ENCODE measurements around the gene PLRG1. TPM values are rescaled to one million over a fixed set of nuclear protein-coding genes. Genes with fewer than 3 reads are reported as not detected.

Gene PLRG1
- total RNA-seq, 1 donor from 2014 or later = 92.7 TPM

- Histone ChIP-seq H2AFZ (replicated peaks) (peak within 1 kb of the TSS; percentile 87), H3K36me3 (no peaks in the 10 kb centered on the region), H3K4me3 (no peak within 1 kb of the TSS), H3F3A (ENCODE audit: low read depth) (no peaks in the 10 kb centered on the region), H3K9me3 (ENCODE audit: low read depth) (no peaks in the 10 kb centered on the region), H4K20me1 (ENCODE audit: low read depth) (no peaks in the 10 kb centered on the region), H3K4me1 (peaks cover 15% of the 10 kb centered on the region), H3K79me2 (ENCODE audit: low read depth) (no peaks in the 10 kb centered on the region), H3K27ac (no peak within 1 kb of the TSS), H3K27me3 (no peaks in the 10 kb centered on the region), H3K9ac (no peak within 1 kb of the TSS), H3K4me2 (peak within 1 kb of the TSS; percentile 24)
- H3K9me3 Mint-ChIP-seq = no peaks in the 10 kb centered on the region
- TF ChIP-seq EZH2phosphoT487 (IDR thresholded peaks at IDR 0.05) (no peak), CTCF (IDR thresholded peaks at IDR 0.05) (no peak), EZH2 (IDR thresholded peaks at IDR 0.05) (no peak)
- peak; percentile 50 for DNase-seq (ENCODE audit: low spot score)
- no peaks in the 10 kb centered on the region for H3K36me3 Mint-ChIP-seq
- no peaks in the 10 kb centered on the region for H3K27me3 Mint-ChIP-seq (ENCODE audit: insufficient read depth, low read depth)
- no peak within 1 kb of the TSS for H3K27ac Mint-ChIP-seq
- H3K4me3 Mint-ChIP-seq = no peak within 1 kb of the TSS
- no peaks in the 10 kb centered on the region for H3K4me1 Mint-ChIP-seq
Measured at GRCh38 chr4:154590329-154591006, 40.3 kb upstream of the PLRG1 start, which contains the start of gene FGA. Gene FGA, minus strand, starts transcription at chr4:154590742. Its CDS starts 55 bp downstream, at chr4:154590687.

GRCh38 chr4:154589296-154590197 lies 39.3 kb upstream of the PLRG1 start:
- Mint-ChIP-seq H3K36me3 (no peaks in the 10 kb centered on the region), H3K4me1 (no peaks in the 10 kb centered on the region), H3K27ac (no peak overlapping the region), H3K4me3 (no peak overlapping the region), H3K9me3 (no peaks in the 10 kb centered on the region), H3K27me3 (ENCODE audit: insufficient read depth, low read depth) (no peaks in the 10 kb centered on the region)
- no peak overlapping the region for H3K4me2 ChIP-seq
- no peaks in the 10 kb centered on the region for H4K20me1 ChIP-seq (ENCODE audit: low read depth)
- H3K9me3 ChIP-seq (ENCODE audit: low read depth) = no peaks in the 10 kb centered on the region
- no peak overlapping the region for H3K4me3 ChIP-seq
- no peak for TF ChIP-seq EZH2 (IDR thresholded peaks at IDR 0.05)
- peak overlapping the region; percentile 87 for H2AFZ ChIP-seq (replicated peaks)
- peaks cover 15% of the 10 kb centered on the region for H3K4me1 ChIP-seq
- no peaks in the 10 kb centered on the region for H3F3A ChIP-seq (ENCODE audit: low read depth)
- H3K79me2 ChIP-seq (ENCODE audit: low read depth) = no peaks in the 10 kb centered on the region
- no peak overlapping the region for H3K9ac ChIP-seq
- no peaks in the 10 kb centered on the region for H3K36me3 ChIP-seq
- no peaks in the 10 kb centered on the region for H3K27me3 ChIP-seq
- no peak overlapping the region for H3K27ac ChIP-seq
- no peak for DNase-seq (ENCODE audit: low spot score)

GRCh38 chr4:154588198-154588597 lies 38.0 kb upstream of the PLRG1 start:
- no peak overlapping the region for H3K4me3 Mint-ChIP-seq
- H3K4me1 Mint-ChIP-seq = no peaks in the 10 kb centered on the region
- H4K20me1 ChIP-seq (ENCODE audit: low read depth) = no peaks in the 10 kb centered on the region
- DNase-seq (ENCODE audit: low spot score) = no peak
- no peak overlapping the region for H3K27ac Mint-ChIP-seq
- H3K79me2 ChIP-seq (ENCODE audit: low read depth) = no peaks in the 10 kb centered on the region
- no peaks in the 10 kb centered on the region for H3F3A ChIP-seq (ENCODE audit: low read depth)
- H2AFZ ChIP-seq (replicated peaks) = no peak overlapping the region
- H3K4me2 ChIP-seq = no peak overlapping the region
- no peak for TF ChIP-seq EZH2 (IDR thresholded peaks at IDR 0.05)
- no peak for TF ChIP-seq EZH2phosphoT487 (IDR thresholded peaks at IDR 0.05)
- TF ChIP-seq CTCF (IDR thresholded peaks at IDR 0.05) = no peak
- no peaks in the 10 kb centered on the region for H3K27me3 ChIP-seq
- H3K36me3 ChIP-seq = no peaks in the 10 kb centered on the region
- H3K9me3 Mint-ChIP-seq = no peaks in the 10 kb centered on the region
- H3K36me3 Mint-ChIP-seq = no peaks in the 10 kb centered on the region
- no peak overlapping the region for H3K27ac ChIP-seq
- no peaks in the 10 kb centered on the region for H3K27me3 Mint-ChIP-seq (ENCODE audit: insufficient read depth, low read depth)
- H3K9me3 ChIP-seq (ENCODE audit: low read depth) = no peaks in the 10 kb centered on the region
- no peak overlapping the region for H3K9ac ChIP-seq
- H3K4me3 ChIP-seq = no peak overlapping the region
- peaks cover 15% of the 10 kb centered on the region for H3K4me1 ChIP-seq

Data from neural progenitor cell (in vitro differentiated cells).